DMS79 treated with DMSO at 0.1 percent for 48 hours (cell line): Measurements from ENCODE around the gene STPG2.
"Not testable (repeated sequence)": the region's sequence is repeated elsewhere in the genome, so short reads cannot be mapped to it uniquely, and the experiment has no call there.

Experiments used
- DNase-seq: peaks from one replicate; lab custom pipeline; 2025; lab: John Stamatoyannopoulos, UW

Gene STPG2

GRCh38 chr4:97639961-97640360 is 503.3 kb downstream of the STPG2 start:
- DNase-seq = no peak

DNA sequence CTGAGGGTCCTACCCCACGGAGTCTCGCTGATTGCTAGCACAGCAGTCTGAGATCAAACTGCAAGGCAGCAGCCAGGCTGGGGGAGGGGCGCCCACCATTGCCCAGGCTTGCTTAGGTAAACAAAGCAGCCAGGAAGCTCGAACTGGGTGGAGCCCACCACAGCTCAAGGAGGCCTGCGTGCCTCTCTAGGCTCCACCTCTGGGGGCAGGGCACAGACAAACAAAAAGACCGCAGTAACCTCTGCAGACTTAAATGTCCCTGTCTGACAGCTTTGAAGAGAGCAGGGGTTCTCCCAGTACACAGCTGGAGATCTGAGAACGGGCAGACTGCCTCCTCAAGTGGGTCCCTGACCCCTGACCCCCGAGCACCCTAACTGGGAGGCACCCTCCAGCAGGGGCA is 509.4 kb downstream of the STPG2 start:
- not testable (repeated sequence) for DNase-seq

GRCh38 chr4:97627750-97628149 is 515.5 kb downstream of the STPG2 start:
- no peak for DNase-seq

GRCh38 chr4:97624204-97624603 is 519.1 kb downstream of the STPG2 start:
- DNase-seq = no peak

DNA sequence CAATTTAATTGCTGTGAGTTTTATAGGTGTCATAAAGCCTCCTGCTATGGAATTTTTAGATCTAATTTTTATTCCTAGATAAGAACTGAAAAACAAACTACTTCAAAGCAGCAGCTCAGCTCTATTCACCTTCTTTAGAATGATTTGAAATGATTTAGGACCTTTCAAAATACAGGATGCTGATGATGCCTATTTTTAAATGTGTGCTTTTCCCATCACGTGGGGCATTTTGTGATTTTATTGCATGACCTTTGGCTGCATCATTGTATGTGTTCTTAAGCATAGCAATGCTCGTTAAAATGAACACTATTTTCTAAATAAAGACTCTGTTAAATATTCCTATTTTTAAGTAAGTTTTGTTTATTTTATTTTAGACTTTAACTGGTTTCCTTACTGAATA is 537.3 kb downstream of the STPG2 start:
- no peak for DNase-seq

DNA sequence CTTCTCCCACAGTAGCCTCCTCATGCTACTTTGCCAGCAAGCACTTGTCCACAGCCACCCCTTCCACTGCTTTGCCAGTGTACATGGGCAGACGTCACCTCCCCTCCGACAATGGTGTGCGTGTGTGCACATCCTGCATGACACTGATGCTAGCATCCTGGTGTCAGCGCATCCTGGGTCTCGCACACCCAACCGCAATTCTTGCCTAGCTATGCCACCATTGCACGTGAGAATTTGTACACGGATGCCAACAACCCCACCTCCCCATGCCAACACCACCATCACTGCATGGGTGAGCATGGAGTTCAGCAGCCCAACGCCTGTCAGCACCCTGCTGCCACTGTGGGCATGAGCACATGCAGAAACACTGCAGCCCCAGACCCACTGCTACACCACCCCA is 550.0 kb downstream of the STPG2 start:
- no peak for DNase-seq

DNA sequence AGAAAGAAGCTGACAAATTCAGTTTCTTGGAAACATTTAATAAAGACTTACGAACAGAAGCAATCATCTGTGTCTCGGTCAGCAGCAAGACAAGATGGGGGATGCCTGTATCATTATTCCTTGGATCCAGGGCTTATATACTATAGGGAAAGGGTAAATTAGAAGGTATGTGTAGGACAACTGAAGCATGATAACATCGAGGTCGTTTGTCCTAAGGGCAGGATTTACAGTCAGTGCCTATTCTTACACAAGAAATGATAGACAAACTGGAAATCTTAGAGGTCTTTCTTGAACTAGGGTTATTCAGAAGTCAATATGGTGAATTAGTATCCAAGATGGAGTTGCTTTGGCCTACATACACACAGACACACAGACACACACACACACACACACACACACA is 553.0 kb downstream of the STPG2 start:
- DNase-seq = no peak

GRCh38 chr4:97589481-97590196 is 553.6 kb downstream of the STPG2 start:
- DNase-seq = no peak

GRCh38 chr4:97587912-97588311 is 555.4 kb downstream of the STPG2 start:
- DNase-seq = no peak

DNA sequence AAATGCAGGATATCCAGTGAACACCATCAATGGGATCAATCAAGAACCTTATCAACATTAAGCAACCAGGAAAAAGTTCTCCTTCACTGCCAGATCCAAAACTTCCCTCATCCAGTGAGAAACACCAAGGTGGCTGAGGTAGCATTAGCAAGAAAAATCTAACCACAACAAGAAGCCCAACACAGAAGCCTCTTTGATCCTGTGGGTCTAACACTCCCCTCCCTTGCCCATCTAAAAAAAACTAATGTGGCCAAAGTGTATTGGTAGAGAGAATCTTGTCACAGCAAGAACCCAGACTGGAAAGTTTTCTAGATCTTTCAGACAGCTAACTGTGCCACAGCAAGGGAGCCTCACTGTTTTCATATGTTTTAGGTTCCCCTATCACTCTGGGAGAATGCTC is 558.0 kb downstream of the STPG2 start:
- DNase-seq = no peak

GRCh38 chr4:97582890-97583289 is 560.4 kb downstream of the STPG2 start:
- no peak for DNase-seq

GRCh38 chr4:97577004-97577403 is 566.3 kb downstream of the STPG2 start:
- DNase-seq = no peak

GRCh38 chr4:97560009-97560408 is 583.3 kb downstream of the STPG2 start:
- no peak for DNase-seq

DNA sequence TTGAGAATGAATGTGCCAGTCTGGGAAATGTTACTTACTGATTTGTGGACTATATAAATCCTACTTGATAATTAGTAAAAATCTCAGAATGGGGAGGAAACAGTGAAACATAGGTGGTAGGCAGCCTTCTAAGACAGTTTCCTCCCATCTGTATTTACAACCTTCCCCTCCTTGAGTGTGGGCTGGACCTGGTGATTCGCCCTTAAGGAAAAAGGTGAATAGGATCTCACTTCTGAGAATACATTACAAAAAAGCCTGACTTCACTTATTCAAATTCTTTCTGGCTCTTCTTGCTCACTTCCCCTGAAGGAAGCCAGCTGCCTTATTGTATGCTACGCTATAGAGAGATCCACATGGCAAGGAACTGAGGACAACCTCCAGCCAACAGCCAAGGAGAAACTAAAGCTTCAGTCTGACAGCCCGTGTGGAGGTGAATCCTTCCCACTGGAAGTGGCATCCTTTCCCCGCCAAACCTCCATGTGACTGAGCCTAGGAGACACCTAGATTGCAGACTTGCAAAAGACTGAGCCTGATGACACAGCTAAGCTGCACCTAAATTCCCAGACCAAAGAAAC is 585.0 kb downstream of the STPG2 start:
- no peak for DNase-seq

- DNase-seq = not testable (repeated sequence)
Observed at GRCh38 chr4:97550637-97551036, 592.6 kb downstream of the STPG2 start.

- no peak for DNase-seq
Observed at GRCh38 chr4:97548943-97549583, 594.2 kb downstream of the STPG2 start.

DNA sequence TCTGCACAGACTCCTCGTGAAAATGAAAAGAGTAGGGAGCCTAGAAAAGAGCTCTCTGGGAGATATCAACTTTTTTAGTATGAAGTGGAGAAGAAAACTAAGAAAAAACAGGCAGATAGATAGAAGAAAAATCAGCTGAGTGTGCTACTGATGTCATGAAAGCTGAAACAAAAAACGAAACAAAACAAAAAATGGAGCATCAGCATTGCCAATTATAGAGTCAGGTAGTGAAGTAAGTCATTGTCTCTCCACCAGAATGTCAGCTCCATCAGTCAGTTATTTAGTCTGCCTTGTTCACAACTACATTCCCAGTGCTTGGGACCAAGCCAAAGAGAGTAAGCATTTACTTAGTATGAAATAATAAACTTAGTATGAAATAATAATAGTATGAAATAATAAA is 595.1 kb downstream of the STPG2 start:
- no peak for DNase-seq

DNA sequence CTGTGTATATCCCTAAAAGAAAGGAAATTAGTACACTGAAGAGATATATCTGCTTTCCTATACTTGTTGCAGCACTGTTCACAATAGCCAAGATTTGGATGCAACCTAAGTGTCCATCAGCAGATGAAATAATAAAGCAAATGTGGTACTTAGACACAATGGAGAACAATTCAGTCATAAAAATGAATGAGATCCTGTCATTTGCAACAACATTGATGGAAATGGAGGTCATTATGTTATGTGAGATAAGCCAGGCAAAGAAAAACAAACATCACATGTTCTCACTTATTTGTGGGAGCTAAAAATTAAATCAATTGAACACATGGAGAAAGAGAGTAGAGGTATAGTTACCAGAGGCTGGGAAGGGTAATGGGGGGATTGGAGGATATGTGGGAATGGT is 611.9 kb downstream of the STPG2 start:
- no peak for DNase-seq

DNA sequence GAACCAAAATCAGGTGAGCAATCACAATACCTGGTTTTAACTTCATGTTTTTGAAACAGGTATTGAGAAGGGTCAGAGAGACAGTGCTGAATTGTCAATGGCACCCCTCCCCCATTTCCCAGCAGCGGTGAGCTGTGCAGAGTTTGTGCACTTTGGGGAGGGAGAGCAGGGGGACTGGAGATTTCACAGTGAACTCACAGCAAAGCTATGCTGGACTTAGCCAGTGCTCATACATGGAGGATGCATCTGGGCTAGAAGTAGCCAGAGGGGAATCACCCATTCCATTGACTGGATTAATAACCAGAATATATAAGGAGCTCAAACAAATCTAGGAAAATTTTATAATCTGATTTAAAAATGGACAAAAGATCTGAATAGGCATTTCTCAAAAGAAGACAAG is 612.6 kb downstream of the STPG2 start:
- DNase-seq = no peak

- no peak for DNase-seq
Observed at GRCh38 chr4:97525236-97525635, 618.0 kb downstream of the STPG2 start.

- no peak for DNase-seq
Observed at GRCh38 chr4:97517939-97518338, 625.3 kb downstream of the STPG2 start.

DNA sequence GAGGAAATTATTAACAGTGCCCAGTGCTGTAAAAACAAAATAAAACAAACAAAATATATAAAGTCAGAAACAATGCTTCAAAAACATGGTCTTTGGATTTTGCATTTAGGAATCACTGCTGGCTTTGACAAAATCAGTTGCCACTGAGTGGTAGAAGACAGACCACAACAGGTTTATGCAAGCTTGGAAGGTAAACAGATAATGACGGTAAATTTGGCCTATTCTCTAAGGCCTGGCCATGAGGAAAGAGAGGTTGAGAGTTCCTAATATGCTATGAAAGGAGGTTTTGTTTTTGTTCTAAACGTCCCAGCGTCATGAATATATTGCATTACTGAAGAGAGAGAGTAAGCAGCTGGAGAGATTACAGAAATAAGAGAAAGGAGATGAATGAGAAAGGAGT is 629.4 kb downstream of the STPG2 start:
- no peak for DNase-seq
